Cardiac fibroblast (primary cell): ENCODE data around the gene IFT88.

Experiments used
- DNase-seq, 2 donors: peaks; one replicate each; pipeline versions ENCODE4 v3.0.0 to v3.0.0-alpha.2; 2010; ENCODE audit warnings: low read depth in 2 of 2
- H3K4me3 ChIP-seq, 2 donors: replicated peaks in 1 of 2; 1 replicate in 1 of 2; 2 replicates in 1 of 2; pipeline ENCODE4 v1.5.1; 2011; ENCODE audit warnings: low read depth in 2 of 2, low read length in 2 of 2, mild to moderate bottlenecking in 2 of 2, moderate library complexity in 1 of 2
- TF ChIP-seq, protein P1 (sequence below): IDR thresholded peaks from one replicate; pipeline ENCODE4 v1.5.1; 2011; ENCODE audit warnings: low read depth, mild to moderate bottlenecking, low read length, inconsistent platforms

The IFT88 gene

DNA sequence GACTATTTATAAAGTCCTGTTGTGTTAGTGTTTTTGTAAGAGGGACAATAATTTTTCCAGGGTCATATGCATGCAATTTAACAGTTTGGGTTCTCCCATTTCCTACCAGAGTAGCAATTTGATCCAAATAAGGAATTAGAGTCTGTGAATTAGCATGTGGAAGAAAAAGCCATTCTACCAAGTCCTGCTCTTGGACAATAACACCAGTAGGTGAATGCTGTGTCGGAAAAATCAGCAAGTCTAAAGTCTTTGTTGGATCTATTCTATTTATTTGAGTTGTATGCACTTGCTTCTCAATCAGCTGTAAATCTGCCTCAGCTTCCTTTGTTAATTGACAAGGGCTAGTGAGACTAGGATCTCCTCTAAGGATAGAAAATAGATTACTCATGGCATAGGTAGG lies 115.1 kb downstream of the IFT88 start:
- TF ChIP-seq, protein P1, sequence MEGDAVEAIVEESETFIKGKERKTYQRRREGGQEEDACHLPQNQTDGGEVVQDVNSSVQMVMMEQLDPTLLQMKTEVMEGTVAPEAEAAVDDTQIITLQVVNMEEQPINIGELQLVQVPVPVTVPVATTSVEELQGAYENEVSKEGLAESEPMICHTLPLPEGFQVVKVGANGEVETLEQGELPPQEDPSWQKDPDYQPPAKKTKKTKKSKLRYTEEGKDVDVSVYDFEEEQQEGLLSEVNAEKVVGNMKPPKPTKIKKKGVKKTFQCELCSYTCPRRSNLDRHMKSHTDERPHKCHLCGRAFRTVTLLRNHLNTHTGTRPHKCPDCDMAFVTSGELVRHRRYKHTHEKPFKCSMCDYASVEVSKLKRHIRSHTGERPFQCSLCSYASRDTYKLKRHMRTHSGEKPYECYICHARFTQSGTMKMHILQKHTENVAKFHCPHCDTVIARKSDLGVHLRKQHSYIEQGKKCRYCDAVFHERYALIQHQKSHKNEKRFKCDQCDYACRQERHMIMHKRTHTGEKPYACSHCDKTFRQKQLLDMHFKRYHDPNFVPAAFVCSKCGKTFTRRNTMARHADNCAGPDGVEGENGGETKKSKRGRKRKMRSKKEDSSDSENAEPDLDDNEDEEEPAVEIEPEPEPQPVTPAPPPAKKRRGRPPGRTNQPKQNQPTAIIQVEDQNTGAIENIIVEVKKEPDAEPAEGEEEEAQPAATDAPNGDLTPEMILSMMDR = no peak
- no peak overlapping the region for H3K4me3 ChIP-seq
- no peak for DNase-seq

DNA sequence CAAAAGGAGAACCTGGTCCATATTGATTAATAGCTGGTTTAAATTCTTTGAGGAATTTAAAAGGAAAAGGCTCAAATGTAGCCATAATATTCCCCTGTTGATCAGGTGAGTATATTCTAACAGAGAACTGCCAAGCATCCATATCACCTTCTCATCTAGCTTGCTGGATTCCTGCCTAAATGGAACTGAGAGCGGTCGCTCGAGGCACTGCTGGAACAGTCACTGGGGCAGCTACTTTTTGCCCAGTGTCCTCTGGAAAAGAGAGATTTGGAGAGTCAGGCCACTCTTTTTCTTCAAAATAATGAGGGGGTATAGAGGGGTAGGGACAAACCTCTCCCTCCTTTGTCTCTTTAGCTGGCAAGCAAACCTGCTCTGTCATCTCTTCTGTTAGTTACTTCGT lies 117.1 kb downstream of the IFT88 start:
- TF ChIP-seq, protein P1 = no peak
- no peak for DNase-seq
- no peak overlapping the region for H3K4me3 ChIP-seq

DNA sequence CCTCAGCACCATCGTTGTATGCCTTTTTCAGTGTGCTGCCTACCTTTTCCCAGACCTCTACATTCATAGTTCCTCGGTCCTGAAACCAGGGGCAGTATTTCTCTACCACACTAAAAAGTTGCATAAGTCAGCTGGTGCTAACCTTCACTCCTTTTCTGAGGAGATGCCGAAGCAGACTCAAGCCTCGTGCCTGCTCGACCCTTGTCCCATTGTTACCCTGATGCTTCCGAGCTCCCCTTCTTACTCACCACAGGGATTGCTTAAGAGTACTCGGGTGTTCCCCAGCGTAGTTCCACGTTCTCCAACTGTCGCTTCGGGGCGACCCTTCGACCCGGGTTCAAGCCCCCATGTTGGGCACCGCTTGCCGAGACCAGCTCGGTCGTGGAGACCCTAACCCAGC lies 117.6 kb downstream of the IFT88 start:
- DNase-seq = peak in 1 of 2 donors; percentile 83
- H3K4me3 ChIP-seq = no peak overlapping the region
- TF ChIP-seq, protein P1 = no peak

DNA sequence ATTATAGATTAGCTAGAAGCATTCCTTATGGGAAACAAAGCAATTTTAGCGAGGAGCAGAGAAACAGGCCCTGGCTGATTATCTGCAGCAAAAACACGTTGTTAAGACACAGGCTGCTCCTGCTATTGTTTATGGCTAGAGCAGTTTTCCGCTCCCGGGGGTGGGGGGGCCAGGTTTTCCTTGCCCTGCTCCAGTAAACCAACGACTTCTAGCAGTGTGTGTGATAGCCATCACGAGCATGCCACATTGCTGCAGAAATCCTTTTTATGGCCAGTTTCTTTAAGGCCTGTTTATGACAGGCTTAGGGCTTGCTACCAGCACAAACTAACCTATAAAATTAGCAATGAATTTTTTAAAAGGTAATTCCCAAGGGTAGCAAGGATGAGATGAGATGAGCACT lies 118.1 kb downstream of the IFT88 start:
- no peak for DNase-seq
- H3K4me3 ChIP-seq = no peak overlapping the region
- TF ChIP-seq, protein P1 = no peak

DNA sequence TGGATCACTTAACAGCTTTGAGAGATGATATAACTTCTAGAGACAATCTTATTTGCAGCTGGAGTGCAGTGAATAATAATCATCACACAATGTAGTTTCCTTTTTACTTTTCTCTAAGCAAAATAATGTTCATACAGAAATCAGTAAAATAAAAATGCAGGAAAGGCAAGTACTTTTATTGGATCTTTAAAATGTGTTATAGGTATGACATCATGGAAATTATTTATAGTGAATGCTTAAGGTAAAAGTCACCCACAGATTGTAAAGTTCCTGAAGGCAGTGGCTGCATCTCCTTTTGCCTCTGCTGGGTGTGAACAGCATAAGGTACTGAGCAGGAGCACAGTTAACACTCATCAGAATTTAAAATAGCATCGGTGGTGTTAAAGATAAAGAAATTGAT lies 119.2 kb downstream of the IFT88 start:
- TF ChIP-seq, protein P1 = no peak
- no peak overlapping the region for H3K4me3 ChIP-seq
- DNase-seq = no peak

DNA sequence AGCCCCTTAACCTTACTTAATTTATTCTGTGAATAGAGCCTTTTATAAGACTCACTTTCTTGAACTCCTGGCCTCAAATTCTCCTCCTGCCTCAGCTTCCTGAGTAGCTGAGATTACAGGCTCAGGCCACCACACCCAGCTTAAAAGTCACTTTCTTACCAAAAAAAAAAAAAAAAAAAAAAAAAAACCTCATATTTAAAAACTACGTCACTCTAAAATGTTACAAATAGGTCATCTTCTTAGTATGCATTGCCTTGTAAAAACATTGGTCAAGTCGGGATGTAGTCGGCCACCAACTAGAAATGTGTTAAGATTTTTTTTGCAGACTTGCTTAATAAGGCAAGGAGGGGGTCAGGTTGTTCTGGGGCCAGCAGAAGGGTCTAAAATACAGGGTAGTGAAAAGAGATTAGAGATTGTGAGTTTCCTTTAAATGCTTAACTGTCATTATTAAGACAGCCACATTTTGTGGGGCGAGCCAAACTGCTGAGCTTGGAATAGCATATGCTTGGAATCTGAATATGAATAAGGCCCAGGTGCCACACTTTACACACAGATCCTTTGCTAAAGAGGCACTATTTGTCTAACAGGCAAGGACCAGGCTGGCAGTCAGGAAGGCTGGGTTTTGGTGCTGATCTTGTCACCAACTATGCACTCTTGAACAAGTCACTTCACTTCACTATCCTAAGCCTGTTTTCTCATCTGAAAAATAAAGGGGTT lies 120.1 kb downstream of the IFT88 start:
- TF ChIP-seq, protein P1 = no peak
- no peak overlapping the region for H3K4me3 ChIP-seq
- DNase-seq = peak; percentile 40 to 61

DNA sequence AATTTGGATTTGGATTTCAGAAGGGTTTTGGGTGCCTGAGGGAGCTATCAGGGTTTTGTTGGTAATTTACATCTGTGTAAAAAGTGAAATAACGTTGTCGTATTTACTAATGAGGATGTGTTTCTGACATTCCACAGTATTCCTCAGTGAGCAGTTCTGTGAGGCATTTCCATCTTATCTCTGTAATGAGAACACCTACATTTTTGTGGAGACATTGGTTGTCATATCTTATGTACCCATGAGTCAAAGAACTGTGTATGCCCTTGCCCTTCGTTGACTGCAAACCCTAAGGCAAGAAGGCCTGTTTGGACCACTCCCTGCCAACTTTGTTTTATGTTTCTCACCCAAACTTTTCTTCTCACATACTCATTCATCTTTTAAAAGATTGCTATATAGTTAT lies 122.3 kb downstream of the IFT88 start:
- no peak for DNase-seq
- TF ChIP-seq, protein P1 = no peak

More for the DNA sequence above, 122.3 kb downstream of the IFT88 start:
- H3K4me3 ChIP-seq = no peak overlapping the region
